Liver (tissue), 3 donors: ENCODE results near the gene IRF2BP2.

Experiments
- EGR1 ChIP-seq, 2 donors: IDR thresholded peaks; 2 replicates each; pipeline ENCODE4 v1.6.1; 2016 to 2018; ENCODE audit warnings: antibody characterized with exemption in 2 of 2, low read depth in 2 of 2
- GABPA ChIP-seq, 2 donors: IDR thresholded peaks in 1 of 2; conservative IDR thresholded peaks in 1 of 2; 2 replicates each; pipeline ENCODE4 v1.6.1; 2016; ENCODE audit warnings: antibody characterized with exemption in 2 of 2, mild to moderate bottlenecking in 1 of 2, moderate library complexity in 1 of 2
- JUND ChIP-seq, 2 donors: IDR thresholded peaks; 2 replicates each; pipeline ENCODE4 v1.6.1; 2016; ENCODE audit warnings: antibody characterized with exemption in 2 of 2
- YY1 ChIP-seq: IDR thresholded peaks from 2 replicates; pipeline ENCODE4 v1.6.1; 2016; ENCODE audit warnings: antibody characterized with exemption, mild to moderate bottlenecking
- TF ChIP-seq, protein P1 (sequence below): fragments of 150-350 bp; IDR thresholded peaks from 2 replicates; pipeline ENCODE4 v1.5.1; 2017; ENCODE audit warnings: improper control_type of control experiment, low read depth, low read length; ENCODE audit not compliant: missing input control
- TF ChIP-seq, protein P2 (sequence below): IDR thresholded peaks from 2 replicates; pipeline ENCODE4 v1.6.1; 2016; ENCODE audit warnings: antibody characterized with exemption
- TF ChIP-seq, protein P3 (sequence below): IDR thresholded peaks from 2 replicates; pipeline ENCODE4 v1.6.1; 2016; ENCODE audit warnings: antibody characterized with exemption
- donor health status: healthy.
- donor health status: healthy.

DNA sequence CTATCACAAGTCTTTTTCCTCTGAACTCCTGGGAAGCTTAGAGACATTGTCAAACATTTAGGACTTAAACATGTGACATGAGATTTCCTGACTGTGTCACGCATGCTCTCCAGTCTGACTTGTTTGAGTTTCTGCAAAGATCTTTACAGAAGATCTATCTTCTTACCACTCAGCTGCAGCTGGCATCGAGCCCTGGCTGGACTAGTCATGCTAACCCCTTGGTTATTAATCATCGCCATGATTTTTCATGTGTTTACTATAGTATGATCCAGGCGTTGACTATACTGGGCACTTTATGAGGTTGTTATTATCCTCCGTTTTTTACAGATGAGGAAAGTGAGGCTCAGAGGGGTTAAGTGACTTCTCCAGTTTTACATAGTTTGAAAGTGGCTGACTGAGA is 18.1 kb upstream of the IRF2BP2 start:
- TF ChIP-seq, protein P1, sequence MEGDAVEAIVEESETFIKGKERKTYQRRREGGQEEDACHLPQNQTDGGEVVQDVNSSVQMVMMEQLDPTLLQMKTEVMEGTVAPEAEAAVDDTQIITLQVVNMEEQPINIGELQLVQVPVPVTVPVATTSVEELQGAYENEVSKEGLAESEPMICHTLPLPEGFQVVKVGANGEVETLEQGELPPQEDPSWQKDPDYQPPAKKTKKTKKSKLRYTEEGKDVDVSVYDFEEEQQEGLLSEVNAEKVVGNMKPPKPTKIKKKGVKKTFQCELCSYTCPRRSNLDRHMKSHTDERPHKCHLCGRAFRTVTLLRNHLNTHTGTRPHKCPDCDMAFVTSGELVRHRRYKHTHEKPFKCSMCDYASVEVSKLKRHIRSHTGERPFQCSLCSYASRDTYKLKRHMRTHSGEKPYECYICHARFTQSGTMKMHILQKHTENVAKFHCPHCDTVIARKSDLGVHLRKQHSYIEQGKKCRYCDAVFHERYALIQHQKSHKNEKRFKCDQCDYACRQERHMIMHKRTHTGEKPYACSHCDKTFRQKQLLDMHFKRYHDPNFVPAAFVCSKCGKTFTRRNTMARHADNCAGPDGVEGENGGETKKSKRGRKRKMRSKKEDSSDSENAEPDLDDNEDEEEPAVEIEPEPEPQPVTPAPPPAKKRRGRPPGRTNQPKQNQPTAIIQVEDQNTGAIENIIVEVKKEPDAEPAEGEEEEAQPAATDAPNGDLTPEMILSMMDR: no peak
- no peak for TF ChIP-seq YY1
- TF ChIP-seq, protein P2, sequence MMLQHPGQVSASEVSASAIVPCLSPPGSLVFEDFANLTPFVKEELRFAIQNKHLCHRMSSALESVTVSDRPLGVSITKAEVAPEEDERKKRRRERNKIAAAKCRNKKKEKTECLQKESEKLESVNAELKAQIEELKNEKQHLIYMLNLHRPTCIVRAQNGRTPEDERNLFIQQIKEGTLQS: no peak
- TF ChIP-seq JUND (IDR thresholded peaks at IDR 0.05): no peak
- no peak for TF ChIP-seq GABPA (IDR thresholded peaks at IDR 0.05 in 1 of 2, conservative IDR thresholded peaks at IDR 0.05 in 1 of 2)
- no peak for TF ChIP-seq EGR1 (IDR thresholded peaks at IDR 0.05; ENCODE audit: low read depth in 2 of 2)
- TF ChIP-seq, protein P3, sequence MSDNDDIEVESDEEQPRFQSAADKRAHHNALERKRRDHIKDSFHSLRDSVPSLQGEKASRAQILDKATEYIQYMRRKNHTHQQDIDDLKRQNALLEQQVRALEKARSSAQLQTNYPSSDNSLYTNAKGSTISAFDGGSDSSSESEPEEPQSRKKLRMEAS: no peak
